ENCODE results near the gene SOHLH1.

Gene SOHLH1

GRCh38 chr9:135703726-135704125 is 4.4 kb upstream of the SOHLH1 start:
- no peak for DNase-seq (ENCODE audit: low read depth in 2 of 2)

GRCh38 chr9:135701959-135702721 is 2.9 kb upstream of the SOHLH1 start, which contains the start of gene KCNT1:
Gene KCNT1, plus strand, starts transcription at chr9:135702185. Its CDS starts 74 bp downstream, at chr9:135702259.
- DNase-seq (ENCODE audit: low read depth in 2 of 2) = peak; percentile 39 to 46

DNA sequence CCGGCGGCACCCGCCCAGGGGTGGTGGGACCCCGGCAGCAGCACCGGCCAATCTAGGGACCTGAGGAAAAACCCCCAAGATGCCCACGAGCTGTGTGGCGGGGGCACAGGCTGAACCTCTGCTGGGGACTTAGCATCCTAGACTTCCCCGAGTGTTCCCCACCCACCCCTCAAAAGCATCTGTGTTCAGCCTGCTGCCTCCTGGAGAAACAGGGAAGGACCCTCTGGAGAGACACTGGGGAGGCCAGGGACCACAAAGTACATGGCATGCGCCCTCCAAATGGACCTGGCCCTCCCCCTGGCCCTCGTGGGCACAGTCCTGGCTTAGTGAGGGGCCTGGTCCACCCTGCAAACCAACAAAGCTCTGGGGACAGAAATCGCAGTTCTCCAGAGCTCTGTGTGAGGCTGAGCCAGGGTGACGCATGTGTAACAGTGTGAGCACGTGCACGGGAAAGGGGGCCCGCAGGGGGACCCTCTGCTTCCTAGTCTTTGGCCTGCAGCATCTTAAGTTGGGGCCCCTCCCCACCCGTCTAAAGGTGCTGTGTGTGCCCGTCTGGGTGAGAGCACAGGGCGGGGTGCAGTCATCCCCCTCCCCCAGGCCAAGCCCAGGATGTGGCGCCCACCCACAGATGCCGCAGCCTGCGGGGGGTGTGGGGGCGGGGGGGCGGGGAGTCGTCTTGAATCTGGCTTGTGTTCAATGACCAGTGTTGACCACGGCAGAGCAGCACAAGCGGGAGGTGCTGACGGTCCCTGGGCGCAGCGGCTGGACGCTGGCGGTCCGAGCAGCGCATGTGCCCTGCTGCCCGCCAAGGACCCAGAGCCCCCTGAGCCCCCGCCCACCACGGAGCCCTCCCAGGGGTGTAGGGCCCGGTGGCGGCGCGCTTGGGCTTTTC is 2.0 kb upstream of the SOHLH1 start:
- DNase-seq (ENCODE audit: low read depth in 2 of 2) = no peak

DNA sequence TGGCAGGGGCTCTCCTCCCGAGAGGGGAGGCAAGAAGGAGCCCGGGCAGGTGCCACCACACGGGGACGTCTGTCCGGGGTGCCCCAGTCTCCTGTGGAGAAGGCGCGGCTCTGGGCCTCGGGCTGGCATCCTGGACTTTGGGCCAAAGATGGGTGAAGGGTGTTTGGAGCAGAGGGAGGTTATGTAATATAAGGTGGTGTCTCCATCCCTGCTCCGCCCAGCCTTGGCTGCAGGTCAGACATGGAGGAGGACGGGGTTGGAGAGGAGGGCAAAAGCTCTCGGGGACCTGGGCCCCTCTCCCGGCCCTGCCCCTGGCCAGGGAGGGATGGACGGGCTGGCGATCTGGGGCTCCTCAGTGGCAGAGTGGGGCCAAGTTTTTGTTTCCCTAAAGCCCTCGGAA is 1.2 kb upstream of the SOHLH1 start:
- no peak for DNase-seq (ENCODE audit: low read depth in 2 of 2)

DNA sequence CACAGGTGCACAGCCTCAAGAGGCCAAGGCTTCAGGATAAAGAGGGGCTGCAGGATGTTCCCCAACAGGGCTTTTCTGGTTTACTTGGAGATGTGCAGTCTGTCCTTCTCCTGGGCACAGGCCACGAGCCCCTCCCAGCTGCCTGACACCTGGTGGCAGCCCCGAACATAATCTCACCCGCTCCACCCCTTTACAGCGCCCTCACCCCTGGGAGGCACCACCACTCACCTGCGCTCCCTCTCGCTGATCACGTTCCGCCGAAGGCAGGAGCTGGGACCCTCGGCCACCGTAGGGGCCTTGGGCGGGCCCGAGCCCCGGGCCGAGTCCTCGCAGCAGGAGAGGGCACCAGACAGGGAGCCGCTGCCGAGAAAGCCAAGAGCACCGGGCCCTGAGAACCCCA is 514 bp downstream of the SOHLH1 start:
- no peak for DNase-seq (ENCODE audit: low read depth in 2 of 2)

DNA sequence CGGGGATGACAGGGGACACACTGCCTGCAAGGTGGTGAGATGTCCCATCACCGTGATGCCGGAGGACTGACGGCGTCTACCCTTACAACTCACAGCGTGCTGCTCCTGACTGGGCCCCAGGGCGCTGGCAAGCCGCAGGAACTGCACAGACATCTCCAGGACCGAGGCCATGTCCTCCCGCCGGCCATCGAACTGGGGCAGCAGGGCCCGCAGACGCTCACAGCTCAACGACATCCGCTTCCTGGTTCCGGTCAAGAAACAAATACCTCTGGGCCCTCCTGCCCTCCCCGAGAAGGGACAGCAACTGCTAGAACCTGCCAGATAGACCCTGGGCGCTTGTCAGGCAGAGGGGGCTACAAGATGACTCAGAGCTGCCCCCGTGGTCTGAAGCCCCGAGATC is 1.0 kb downstream of the SOHLH1 start:
- no peak for DNase-seq (ENCODE audit: low read depth in 2 of 2)

DNA sequence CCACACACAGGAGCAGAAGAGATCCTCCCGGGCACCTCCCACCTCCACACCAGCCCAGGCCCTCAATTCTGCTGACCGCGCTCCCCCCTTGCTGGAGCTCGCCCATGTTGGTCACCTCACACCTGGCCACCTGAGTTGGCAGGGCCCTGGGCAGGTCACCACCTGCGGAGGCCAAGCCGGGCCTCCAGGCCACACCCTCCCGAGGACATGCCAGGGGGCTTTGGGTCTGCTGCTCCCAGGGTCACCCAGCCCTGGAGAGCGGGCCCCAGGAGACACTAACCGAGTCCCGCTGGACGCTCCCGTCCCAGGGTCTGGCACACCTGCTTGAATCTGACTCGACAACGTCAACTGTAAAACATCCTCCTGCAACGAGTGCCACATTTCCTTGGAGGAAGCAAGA is 2.1 kb downstream of the SOHLH1 start:
- DNase-seq (ENCODE audit: low read depth in 2 of 2) = no peak

DNA sequence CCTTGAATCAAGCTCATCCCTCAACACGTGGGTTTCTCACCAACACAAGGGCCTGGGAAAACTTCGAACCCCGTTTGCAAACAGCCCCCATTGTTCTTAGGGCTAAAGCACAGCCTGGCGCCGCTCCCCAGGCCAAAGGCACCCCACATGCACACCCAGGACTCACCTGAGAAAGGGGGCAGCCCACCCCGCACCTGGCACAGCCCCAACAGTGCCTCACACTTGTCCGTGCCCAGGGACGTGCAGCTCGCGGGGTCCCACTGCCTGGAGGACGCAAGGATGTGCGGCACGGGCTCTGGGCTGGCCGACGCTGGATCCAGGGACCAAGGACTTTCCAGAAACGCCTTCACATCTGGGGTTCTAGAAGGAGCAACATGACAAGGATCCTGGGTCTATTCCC is 2.8 kb downstream of the SOHLH1 start:
- DNase-seq (ENCODE audit: low read depth in 2 of 2) = no peak

- DNase-seq (ENCODE audit: low read depth in 2 of 2) = no peak
Measured at GRCh38 chr9:135695642-135696041, 3.6 kb downstream of the SOHLH1 start.

- DNase-seq (ENCODE audit: low read depth in 2 of 2) = no peak
Measured at GRCh38 chr9:135695036-135695435, 4.2 kb downstream of the SOHLH1 start.

GRCh38 chr9:135694414-135694813 is 4.9 kb downstream of the SOHLH1 start:
- DNase-seq (ENCODE audit: low read depth in 2 of 2) = no peak

DNA sequence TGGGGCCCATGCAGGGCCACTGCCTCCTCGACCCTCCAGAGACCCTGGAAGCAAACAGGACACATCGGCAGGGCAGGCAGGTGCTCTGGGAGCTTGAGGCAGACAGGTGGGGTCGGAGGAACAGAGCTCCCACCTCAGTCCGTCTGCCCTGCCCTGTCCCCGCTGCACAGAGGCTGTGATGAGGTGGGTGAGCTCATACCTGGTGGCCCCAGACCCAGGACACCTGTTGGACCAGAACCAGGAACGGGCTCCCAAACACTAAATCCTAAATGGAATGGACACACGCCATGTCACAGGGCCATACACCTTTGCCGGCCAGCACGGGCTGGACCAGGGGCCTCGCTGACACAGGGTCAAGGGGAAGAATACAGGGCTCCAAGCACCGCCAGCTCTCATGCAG is 5.5 kb downstream of the SOHLH1 start:
- DNase-seq (ENCODE audit: low read depth in 2 of 2) = no peak

- DNase-seq (ENCODE audit: low read depth in 2 of 2) = no peak
Measured at GRCh38 chr9:135693265-135693664, 6.0 kb downstream of the SOHLH1 start.

DNA sequence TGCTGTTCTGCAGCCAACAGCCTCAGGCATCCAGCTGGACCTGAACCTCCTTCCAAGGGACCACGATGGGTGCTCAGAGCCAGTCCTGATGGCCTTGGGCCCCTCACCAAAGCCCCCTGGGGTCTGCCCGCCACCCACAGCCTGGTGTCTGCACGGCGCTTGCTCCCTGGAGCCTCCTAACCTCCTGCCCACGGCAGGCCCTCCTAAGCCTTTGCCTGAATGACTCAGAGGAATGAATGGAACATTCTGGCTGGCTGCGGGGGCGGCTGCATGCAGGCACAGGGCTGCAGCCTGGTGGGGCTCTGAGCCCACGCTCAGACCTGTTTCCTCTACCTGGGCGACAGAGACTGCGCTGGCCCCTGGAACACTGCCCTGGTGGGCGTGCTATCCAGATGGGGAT is 6.9 kb downstream of the SOHLH1 start:
- no peak for DNase-seq (ENCODE audit: low read depth in 2 of 2)

DNA sequence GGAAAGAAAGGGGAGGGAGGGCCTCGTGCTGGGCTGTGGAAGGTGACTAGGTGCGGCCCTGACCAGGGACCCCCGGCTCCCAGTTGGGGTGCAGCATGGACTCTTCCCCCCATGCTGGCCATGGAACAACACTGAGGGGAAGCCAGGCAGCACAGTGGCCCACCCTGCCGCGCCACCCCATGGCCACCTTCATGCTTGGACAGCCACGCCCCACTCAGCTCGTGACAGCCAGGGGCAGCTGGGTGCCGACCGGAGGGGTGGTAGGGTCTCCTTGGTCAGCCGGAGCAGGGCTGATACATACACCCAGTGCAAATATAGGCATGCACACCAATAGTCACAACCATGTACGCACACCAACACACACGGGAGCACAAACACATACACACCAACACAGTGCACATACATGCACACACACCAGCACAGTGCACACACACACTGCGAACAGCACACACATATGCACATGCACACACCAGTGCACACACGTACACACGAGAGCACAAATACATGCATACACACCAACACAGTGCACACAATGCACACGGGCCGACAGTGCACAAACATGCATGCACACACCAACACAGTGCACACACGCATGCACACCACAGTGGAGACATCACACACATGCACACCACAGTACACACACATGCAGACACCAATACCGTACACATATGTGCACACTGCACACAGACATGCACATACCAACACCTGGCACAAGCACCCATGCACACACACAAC is 8.3 kb downstream of the SOHLH1 start:
- no peak for DNase-seq (ENCODE audit: low read depth in 2 of 2)

GRCh38 chr9:135689011-135689410 is 10.3 kb downstream of the SOHLH1 start:
- DNase-seq (ENCODE audit: low read depth in 2 of 2) = no peak

DNA sequence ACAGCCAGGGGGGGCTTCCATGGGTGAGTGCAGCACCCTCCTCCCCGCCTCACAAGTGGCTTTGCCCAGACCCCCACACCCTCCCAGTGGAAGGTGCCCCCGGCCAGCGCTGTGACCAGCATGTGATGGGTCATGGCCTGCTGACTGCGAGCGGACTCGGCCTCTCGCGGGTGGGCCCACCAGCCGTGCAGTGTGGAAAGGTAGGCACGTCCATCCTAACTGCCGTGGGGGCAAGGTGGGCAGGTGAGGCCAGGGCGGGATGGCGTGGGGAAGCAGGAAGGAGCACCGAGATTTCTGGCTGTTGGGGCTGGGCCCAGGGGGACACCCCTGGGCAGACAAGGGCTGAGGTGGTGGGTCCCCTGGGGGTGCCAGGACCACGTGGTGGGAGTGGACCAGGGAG is 12.1 kb downstream of the SOHLH1 start:
- DNase-seq (ENCODE audit: low read depth in 2 of 2) = no peak

DNA sequence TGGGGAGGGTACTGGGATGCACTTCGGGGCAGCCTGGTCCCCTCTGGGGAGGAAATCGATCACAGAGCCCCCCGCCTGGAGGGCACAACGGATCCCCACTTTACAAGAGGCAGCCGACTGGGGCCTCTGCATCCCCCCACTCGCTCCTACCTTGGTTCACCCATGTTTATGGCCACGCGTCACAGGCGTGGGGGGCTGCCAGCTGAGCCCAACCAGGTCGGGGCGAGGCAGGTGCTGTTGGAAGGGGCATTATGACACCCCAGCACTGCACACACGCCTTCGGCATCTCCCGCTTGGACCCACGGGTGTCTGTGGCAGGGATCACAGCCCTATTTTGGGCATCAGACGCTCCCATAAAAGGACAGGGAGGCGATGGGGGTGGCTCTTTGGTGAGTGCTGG is 14.6 kb downstream of the SOHLH1 start:
- no peak for DNase-seq (ENCODE audit: low read depth in 2 of 2)

DNA sequence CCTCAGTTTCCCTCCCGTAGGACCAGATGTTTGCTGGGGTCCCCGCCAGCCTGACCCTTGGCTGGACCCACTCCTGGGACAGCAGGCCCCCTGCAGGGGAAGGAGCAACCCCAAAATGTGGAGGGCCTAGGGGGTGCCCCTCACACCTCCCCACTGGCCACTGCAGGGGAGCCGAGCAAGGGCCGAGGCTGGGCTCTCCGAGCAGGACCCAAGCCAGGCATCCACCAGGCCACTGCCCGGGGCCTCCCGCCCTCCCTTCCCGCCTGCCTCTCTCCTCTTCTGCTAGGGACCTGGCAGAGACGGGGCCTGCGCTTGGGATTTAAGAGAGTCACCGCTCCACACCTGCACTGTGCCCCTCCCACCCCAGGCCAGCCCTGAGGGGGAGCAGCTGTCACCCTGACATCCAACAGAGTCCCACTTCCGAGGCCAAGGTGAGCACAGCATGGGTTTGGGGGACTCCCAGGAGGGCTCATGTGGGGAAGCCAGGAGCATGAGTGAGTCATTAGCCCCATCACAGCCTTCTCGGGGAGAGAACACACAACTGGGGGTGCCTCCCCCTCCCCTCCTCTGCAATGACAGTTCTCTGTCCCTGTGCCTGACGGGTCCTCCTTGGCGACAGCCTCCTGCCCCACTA is 15.8 kb downstream of the SOHLH1 start:
- DNase-seq (ENCODE audit: low read depth in 2 of 2) = no peak

DNA sequence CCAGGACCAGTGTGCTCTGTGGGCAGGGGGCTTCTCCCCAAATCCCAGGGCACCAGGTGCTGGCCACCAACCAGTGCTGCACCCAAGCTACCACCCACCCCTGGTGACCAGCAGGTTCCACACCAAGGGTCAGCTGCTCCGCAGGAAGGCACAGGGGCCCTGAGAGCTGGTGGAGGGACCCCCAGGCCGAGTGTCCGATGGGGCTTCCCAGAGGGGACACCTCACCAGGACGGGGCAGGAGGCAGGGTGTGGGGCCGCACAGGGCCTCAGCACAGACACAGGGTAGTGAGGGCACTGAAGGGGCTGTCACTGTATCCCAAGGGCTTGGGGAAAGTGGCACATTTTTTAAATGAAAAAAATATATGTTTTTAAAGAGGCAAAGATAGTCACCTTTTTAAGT is 18.1 kb downstream of the SOHLH1 start:
- no peak for DNase-seq (ENCODE audit: low read depth in 2 of 2)

GRCh38 chr9:135680056-135680455 is 19.2 kb downstream of the SOHLH1 start:
- no peak for DNase-seq (ENCODE audit: low read depth in 2 of 2)
